Pancreas (tissue), 10 donors: ENCODE data around the gene PDCD1LG2. TPM values are rescaled to one million over a fixed set of nuclear protein-coding genes. Genes with fewer than 3 reads are reported as not detected.

Experiments
- ATAC-seq, 4 donors: fragments of 200-7000 bp; cut with Tn5 transposase; one replicate each; pipeline versions ENCODE4 v1.8.0 to v1.9.1; 2020; ENCODE audit warnings: mild to moderate bottlenecking in 4 of 4, moderate library complexity in 4 of 4
- DNase-seq, 6 donors: peaks; one replicate each; pipeline ENCODE4 v3.0.0-alpha.2; 2020
- FAIRE-seq: peaks from 2 replicates; lab custom pipeline; 2012; peaks lifted over from hg19 to GRCh38; lab: Jason Lieb, UNC
- H3K27ac ChIP-seq, 4 donors: fragments of 200-600 bp; sonication (generic); 1 replicate in 3 of 4; 2 replicates in 1 of 4; pipeline versions ENCODE4 v1.5.0 to v1.8.0; 2020
- H3K27me3 ChIP-seq, 4 donors: fragments of 200-600 bp; one replicate each; pipeline ENCODE4 v1.8.0; 2021
- H3K36me3 ChIP-seq, 3 donors: fragments of 200-600 bp; sonication (generic) in 1 of 3; one replicate each; pipeline versions ENCODE4 v1.5.0 to v1.8.0; 2020 to 2021
- H3K4me1 ChIP-seq, 3 donors: fragments of 200-600 bp; one replicate each; pipeline ENCODE4 v1.8.0; 2021
- H3K4me3 ChIP-seq, 4 donors: fragments of 200-600 bp; sonication (generic) in 2 of 4; one replicate each; pipeline versions ENCODE4 v1.5.0 to v1.8.0; 2020 to 2021
- H3K9me3 ChIP-seq, 4 donors: fragments of 200-600 bp; one replicate each; pipeline ENCODE4 v1.8.0; 2021
- WGBS, 2 donors: extraction: QIAGEN DNeasy Blood & Tissue Kit; methylation state at CpG; one replicate each; pipeline ENCODE4 v1.1.7; 2013; 5-methylcytosine and 5-hydroxymethylcytosine counted together
- intact Hi-C, 3 donors: fragments of 100-400 bp; cut with DNase I; formaldehyde crosslinking; loops; one replicate each; pipeline versions ENCODE4 v1.11.1 to v1.14.2; 2022
- polyA plus RNA-seq, 2 donors: library from polyadenylated mRNA; stranded (reverse); fragments of 200-250 nt; gene quantifications; one replicate each; pipeline ENCODE4 v1.2.3, GENCODE V29; 2013
- total RNA-seq, 6 donors: library from RNA; stranded (reverse); fragmentation: NEBNext Ultra II Directional in 4 of 6; extraction: Animal tissue kit (Norgen Biotek cat#: 25700) in 4 of 6; gene quantifications; one replicate each; pipeline versions ENCODE4 v1.2.1 to v1.2.4, GENCODE V29; 2021 to 2023
- TF ChIP-seq, protein P1 (sequence below), 4 donors: fragments of 200-600 bp; sonication (generic) in 3 of 4; IDR thresholded peaks; one replicate each; pipeline versions ENCODE4 v1.5.0 to v1.8.0; 2021; ENCODE audit warnings: antibody characterized with exemption in 4 of 4
- donor health status: healthy with polysubstance abuse.
- donor health status: DM: no; HTN: no; CAD: no; lungs with moderate emphysema.
- donor health status: DM: no; HTN: no; CAD: no.
- donor health status: control.
- donor health status: control.
- donor health status: Bipolar disorder and iron deficiency.
- donor health status: DM: yes; HTN: yes; CAD: no.
- donor health status: DM: no; HTN: no; CAD: no.
- donor health status: DM: no; HTN: no; CAD: no.
- donor health status: DM: yes; HTN: yes; CAD: no.

PDCD1LG2 gene
- total and polyA plus RNA-seq, 8 donors: 0.08 to 0.43 (median 0.17) TPM; not detected in 1

DNA sequence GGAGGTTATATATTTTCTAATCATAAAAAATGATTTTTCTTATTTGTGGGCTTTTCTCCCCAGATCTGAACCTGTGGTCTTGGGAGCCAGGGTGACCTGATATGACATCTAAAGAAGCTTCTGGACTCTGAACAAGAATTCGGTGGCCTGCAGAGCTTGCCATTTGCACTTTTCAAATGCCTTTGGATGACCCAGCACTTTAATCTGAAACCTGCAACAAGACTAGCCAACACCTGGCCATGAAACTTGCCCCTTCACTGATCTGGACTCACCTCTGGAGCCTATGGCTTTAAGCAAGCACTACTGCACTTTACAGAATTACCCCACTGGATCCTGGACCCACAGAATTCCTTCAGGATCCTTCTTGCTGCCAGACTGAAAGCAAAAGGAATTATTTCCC, 59.6 kb downstream of the PDCD1LG2 start:
- H3K27ac ChIP-seq: no peak overlapping the region
- TF ChIP-seq, protein P1, sequence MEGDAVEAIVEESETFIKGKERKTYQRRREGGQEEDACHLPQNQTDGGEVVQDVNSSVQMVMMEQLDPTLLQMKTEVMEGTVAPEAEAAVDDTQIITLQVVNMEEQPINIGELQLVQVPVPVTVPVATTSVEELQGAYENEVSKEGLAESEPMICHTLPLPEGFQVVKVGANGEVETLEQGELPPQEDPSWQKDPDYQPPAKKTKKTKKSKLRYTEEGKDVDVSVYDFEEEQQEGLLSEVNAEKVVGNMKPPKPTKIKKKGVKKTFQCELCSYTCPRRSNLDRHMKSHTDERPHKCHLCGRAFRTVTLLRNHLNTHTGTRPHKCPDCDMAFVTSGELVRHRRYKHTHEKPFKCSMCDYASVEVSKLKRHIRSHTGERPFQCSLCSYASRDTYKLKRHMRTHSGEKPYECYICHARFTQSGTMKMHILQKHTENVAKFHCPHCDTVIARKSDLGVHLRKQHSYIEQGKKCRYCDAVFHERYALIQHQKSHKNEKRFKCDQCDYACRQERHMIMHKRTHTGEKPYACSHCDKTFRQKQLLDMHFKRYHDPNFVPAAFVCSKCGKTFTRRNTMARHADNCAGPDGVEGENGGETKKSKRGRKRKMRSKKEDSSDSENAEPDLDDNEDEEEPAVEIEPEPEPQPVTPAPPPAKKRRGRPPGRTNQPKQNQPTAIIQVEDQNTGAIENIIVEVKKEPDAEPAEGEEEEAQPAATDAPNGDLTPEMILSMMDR (IDR thresholded peaks at IDR 0.05): no peak
- 72 to 77% methylated on average over 1 of the region's 1 CpG for WGBS, 2 donors
- H3K4me1 ChIP-seq: no peaks in the 10 kb centered on the region
- ATAC-seq: no peak
- no peak for DNase-seq
- intact Hi-C loops: no loop called here
- no peaks in the 10 kb centered on the region for H3K9me3 ChIP-seq
- no peaks in the 10 kb centered on the region for H3K27me3 ChIP-seq
- no peak overlapping the region for H3K4me3 ChIP-seq
- FAIRE-seq: no peak
- H3K36me3 ChIP-seq: no peaks in the 10 kb centered on the region

DNA sequence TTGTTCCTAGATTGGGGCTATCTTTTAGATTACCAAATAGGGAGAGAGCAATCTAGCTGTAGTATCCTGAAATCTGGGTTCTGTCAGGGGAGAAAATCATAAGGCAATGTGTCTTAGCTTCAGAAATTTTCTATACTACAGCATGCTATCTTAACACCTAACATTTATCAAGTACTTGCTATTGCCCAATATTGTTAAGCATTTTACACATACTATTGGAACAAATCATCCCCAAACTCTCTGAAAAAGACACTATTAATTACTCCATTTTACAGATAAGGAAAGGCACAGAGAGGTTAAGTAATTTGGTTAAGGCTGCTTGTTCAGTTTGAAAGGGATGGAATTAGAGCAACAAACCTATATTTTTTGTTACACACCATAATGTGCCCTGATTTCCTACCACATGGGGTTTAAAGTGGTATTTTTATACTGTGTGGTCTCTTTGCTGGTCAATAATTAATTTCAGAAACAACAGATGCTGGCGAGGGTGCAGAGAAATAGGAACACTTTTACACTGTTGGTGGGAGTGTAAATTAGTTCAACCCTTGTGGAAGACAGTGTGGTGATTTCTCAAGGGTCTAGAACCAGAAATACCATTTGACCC, 61.4 kb downstream of the PDCD1LG2 start:
- no peaks in the 10 kb centered on the region for H3K36me3 ChIP-seq

DNA sequence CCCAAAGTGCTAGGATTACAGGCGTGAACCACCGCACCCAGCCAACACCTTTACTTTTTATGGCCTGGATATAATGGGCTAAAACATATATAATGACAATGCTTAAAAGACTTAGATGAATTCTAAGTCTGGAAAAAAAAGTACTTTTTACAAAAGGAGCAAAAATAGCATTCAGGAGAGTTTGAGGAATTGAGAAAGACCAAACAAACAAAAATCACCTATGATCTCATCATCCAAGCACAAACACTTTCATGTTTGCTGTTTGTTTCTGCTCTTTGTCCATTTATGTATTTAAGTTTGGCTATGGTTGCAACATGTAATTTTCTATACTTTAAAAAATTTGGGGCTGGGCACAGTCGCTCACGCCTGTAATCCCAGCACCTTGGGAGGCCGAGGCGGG, 63.8 kb downstream of the PDCD1LG2 start:
- intact Hi-C loops: no loop called here
- no peaks in the 10 kb centered on the region for H3K9me3 ChIP-seq
- H3K27me3 ChIP-seq: no peaks in the 10 kb centered on the region
- ATAC-seq: no peak
- no peak for FAIRE-seq
- no peaks in the 10 kb centered on the region for H3K36me3 ChIP-seq
- H3K4me3 ChIP-seq: no peak overlapping the region
- no peak for DNase-seq
- no peak overlapping the region for H3K27ac ChIP-seq
- H3K4me1 ChIP-seq: no peaks in the 10 kb centered on the region
- 95% methylated on average over 6 of the region's 6 CpGs for WGBS, 2 donors
- TF ChIP-seq, protein P1 (IDR thresholded peaks at IDR 0.05): no peak

More for the DNA sequence above, 61.4 kb downstream of the PDCD1LG2 start:
- no peaks in the 10 kb centered on the region for H3K4me1 ChIP-seq
- no peaks in the 10 kb centered on the region for H3K27me3 ChIP-seq
- H3K4me3 ChIP-seq: no peak overlapping the region
- no peaks in the 10 kb centered on the region for H3K9me3 ChIP-seq
- FAIRE-seq (no peak), ATAC-seq (no peak), DNase-seq (no peak)
- intact Hi-C loops: no loop called here
- TF ChIP-seq, protein P1 (IDR thresholded peaks at IDR 0.05): no peak
- H3K27ac ChIP-seq: no peak overlapping the region
- 70 to 85% methylated on average over 1 of the region's 1 CpG for WGBS, 2 donors

DNA sequence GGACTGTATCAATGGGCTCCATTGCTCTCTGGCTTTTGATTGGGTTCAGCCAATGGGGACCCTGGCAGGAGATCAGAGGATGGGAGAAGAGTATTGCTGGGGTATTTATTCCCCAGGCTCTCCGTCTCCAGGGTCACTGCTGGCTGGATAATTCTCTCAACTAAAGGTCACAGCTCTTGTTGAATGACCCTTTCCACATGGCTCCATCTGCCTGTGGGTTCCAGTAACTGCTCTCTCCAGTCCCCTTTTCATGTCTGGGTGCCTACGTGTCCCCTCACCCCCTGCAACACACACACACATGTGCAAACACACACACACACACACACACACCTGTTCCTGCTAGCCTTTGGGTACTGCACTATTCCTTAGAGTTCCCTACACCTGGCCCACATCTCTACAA, 64.7 kb downstream of the PDCD1LG2 start:
- 83 to 85% methylated on average over 2 of the region's 2 CpGs for WGBS, 2 donors
- no peak for DNase-seq
- Histone ChIP-seq H3K9me3 (no peaks in the 10 kb centered on the region), H3K4me3 (no peak overlapping the region), H3K36me3 (no peaks in the 10 kb centered on the region), H3K27me3 (no peaks in the 10 kb centered on the region), H3K27ac (no peak overlapping the region), H3K4me1 (no peaks in the 10 kb centered on the region)
- FAIRE-seq: no peak
- intact Hi-C loops: no loop called here
- ATAC-seq: no peak
- TF ChIP-seq, protein P1 (IDR thresholded peaks at IDR 0.05): no peak

DNA sequence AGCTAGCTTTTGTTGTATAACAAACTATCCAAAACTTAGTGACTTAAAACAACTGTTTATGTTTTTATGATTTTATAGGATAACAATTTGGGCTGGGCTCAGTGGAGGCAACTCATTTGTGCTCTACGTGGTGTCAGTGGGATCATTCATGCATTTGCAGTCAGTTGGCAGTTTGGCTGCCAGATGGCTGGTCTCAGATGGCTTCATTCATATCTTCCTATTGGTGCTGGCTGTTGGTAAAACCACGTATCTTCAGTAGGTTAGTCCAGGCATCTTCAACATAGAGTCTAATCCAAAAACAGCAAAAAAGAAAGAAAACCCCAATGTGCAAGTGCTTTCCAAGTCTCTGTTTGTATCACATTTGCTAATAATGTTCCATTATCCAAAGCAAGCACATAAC, 66.9 kb downstream of the PDCD1LG2 start:
- Histone ChIP-seq H3K4me1 (no peaks in the 10 kb centered on the region), H3K27me3 (no peaks in the 10 kb centered on the region), H3K36me3 (no peaks in the 10 kb centered on the region), H3K9me3 (no peaks in the 10 kb centered on the region), H3K27ac (no peak overlapping the region), H3K4me3 (no peak overlapping the region)
- 71 to 79% methylated on average over 2 of the region's 2 CpGs for WGBS, 2 donors
- DNase-seq (no peak), ATAC-seq (no peak), FAIRE-seq (no peak)
- TF ChIP-seq, protein P1 (IDR thresholded peaks at IDR 0.05): no peak
- intact Hi-C loops: no loop called here
